DND-41 (cell line): ENCODE results near the gene FNDC3B.

Source experiments
- CTCF ChIP-seq: IDR thresholded peaks from 2 replicates; pipeline ENCODE4 v1.5.1; 2012; ENCODE audit warnings: borderline replicate concordance, low read length, moderate library complexity, mild to moderate bottlenecking; ENCODE audit not compliant: poor library complexity, severe bottlenecking; ENCODE audit errors: extremely low read depth
- EZH2 ChIP-seq: IDR thresholded peaks from 3 replicates; pipeline ENCODE4 v1.6.1; 2012; ENCODE audit warnings: borderline replicate concordance, low read depth, mild to moderate bottlenecking, moderate library complexity, low read length, inconsistent platforms; ENCODE audit not compliant: severe bottlenecking

DNA sequence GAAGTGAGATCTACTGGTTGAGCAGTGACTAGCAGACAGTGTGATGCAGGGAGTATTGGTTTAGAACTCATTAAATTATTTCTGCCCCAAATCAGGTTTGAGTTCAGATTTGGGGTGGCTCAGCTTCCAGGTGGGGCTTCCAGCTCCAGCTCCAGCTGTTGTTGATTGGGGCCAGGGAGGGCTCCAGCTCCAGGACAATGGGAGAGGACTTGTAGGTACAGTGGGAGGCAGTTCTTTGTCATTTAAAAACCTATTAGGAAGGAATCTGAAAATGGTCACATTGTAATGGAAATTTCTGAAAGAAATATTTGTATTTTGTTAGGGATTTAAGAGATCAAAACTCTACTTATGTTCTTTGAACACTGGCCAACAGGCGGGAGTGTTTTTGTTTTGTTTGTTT, 97.0 kb downstream of the FNDC3B start:
- TF ChIP-seq CTCF: no peak
- no peak for TF ChIP-seq EZH2
